ENCODE results near the gene ZCCHC14. TPM values are rescaled to one million over a fixed set of nuclear protein-coding genes. Genes with fewer than 3 reads are reported as not detected.
A peak's percentile ranks its signal among the peaks of the same experiment; 100 is the strongest.

Gene ZCCHC14
- total RNA-seq, 1 experiment from 2014 or later = 27.7 TPM

DNA sequence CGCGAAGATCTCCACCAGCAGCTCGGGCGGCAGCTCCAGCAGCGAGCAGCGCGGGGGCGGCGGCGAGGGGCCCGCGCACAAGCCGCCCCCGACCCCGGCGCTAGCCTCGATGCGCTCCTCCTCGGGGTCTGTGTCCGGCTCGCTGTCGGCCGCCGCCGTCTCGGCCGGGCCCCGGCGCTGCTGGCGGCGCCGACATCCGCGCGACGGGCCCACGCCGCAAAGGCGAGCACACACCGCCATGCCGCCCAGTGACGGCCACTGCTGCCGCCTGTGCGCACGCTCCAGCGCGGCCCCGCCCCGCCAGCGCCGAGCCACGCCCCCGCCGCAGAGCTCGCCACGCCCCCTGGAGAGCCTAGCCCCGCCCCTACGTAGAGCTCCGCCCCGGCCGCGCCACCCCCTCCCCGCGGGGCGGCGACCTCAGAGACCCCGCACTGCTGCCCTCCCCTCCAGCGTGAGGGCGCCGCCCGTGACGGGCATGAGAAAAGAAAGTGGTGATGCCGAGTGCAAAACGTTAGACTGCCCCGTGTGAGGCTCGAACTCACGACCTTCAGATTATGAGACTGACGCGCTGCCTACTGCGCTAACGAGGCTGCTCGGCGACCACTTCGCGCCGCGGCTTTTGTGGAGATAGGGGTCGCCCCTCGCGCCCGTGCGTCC is 109.2 kb downstream of the ZCCHC14 start, which contains the start of gene FBXO31:
FBXO31 (minus strand) TSS at position 272 of the 657 bp plus-strand sequence; CDS start at position 240, 32 bp downstream.
- Histone ChIP-seq H3K27me3 (ENCODE audit: insufficient read depth, low read length) (no peaks in the 10 kb centered on the region), H4K20me1 (ENCODE audit: control insufficient read depth, insufficient read depth, insufficient read length) (no peaks in the 10 kb centered on the region), H2BK12ac (ENCODE audit: insufficient read length, low read depth, low read length) (no peak within 1 kb of the TSS), H3K79me2 (ENCODE audit: insufficient read depth, low read length) (peaks cover 3% of the 10 kb centered on the region; the same call in 1 of the 2 replicates), H2AFZ (ENCODE audit: low read length) (no peak within 1 kb of the TSS), H3K9me3 (ENCODE audit: control insufficient read depth, low read depth, low read length) (no peaks in the 10 kb centered on the region), H4K91ac (ENCODE audit: insufficient read length, low read depth, low read length) (no peak within 1 kb of the TSS), H3K56ac (ENCODE audit: insufficient read length, low read depth, low read length) (no peak within 1 kb of the TSS), H3T11ph (ENCODE audit: low read length) (no peak within 1 kb of the TSS), H2BK120ac (ENCODE audit: low read depth, low read length, poor library complexity, severe bottlenecking) (no peak within 1 kb of the TSS), H3K27ac (ENCODE audit: insufficient read length, low read depth, low read length) (no peak within 1 kb of the TSS), H3K9ac (ENCODE audit: extremely low read depth, insufficient read length, low read length) (peak within 1 kb of the TSS; percentile 52), H3K23ac (ENCODE audit: insufficient read length, low read depth, low read length) (no peak within 1 kb of the TSS), H2BK5ac (ENCODE audit: insufficient read length, low read length) (no peak within 1 kb of the TSS), H4K5ac (ENCODE audit: insufficient read length, low read depth, low read length) (no peak within 1 kb of the TSS), H3K4ac (ENCODE audit: low read depth, low read length) (no peak within 1 kb of the TSS), H4K8ac (replicated peaks; ENCODE audit: insufficient read length, low read depth, low read length) (no peak within 1 kb of the TSS), H2BK20ac (ENCODE audit: low read depth, low read length, poor library complexity, severe bottlenecking) (no peak within 1 kb of the TSS), H3K14ac (ENCODE audit: insufficient read depth, low read length) (peak within 1 kb of the TSS; percentile 90), H3K18ac (ENCODE audit: insufficient read length, low read depth, low read length) (peak within 1 kb of the TSS; percentile 80), H2AK5ac (ENCODE audit: insufficient read length, low read length) (no peak within 1 kb of the TSS), H3K79me1 (ENCODE audit: insufficient read depth, low read depth, low read length, poor library complexity, severe bottlenecking) (peaks cover 3% of the 10 kb centered on the region), H3K4me1 (ENCODE audit: insufficient read depth, low read length) (peaks cover 4% of the 10 kb centered on the region; the same call in 1 of the 2 replicates), H3K23me2 (ENCODE audit: insufficient read length, low read depth, low read length, poor library complexity, severe bottlenecking) (peaks cover 8% of the 10 kb centered on the region), H2BK15ac (ENCODE audit: low read depth, low read length) (no peak within 1 kb of the TSS), H3K4me2 (ENCODE audit: insufficient read depth, insufficient read length, low read length) (peak within 1 kb of the TSS; percentile 47)
- H3K27me3 Mint-ChIP-seq (ENCODE audit: low read depth) = peaks cover 3% of the 10 kb centered on the region
- H3K4me1 Mint-ChIP-seq = peaks cover 27 to 38% of the 10 kb centered on the region in 2 experiments
- WGBS (ENCODE audit: extremely low coverage, insufficient read length, low lambda C conversion rate) = no CpG with 5 or more reads among the region's 92 CpGs
- H3K27ac Mint-ChIP-seq = peak within 1 kb of the TSS; percentile 58 to 68 (median 59); a peak in 2 of 7 replicates
- peaks cover 0 to 3% of the 10 kb centered on the region in 2 experiments; a peak in 2 of 5 replicates for H3K9me3 Mint-ChIP-seq
- DNase-seq = peak; percentile 94
- H3K36me3 Mint-ChIP-seq (ENCODE audit: insufficient read depth in 1 of 3, low read depth in 3 of 3) = peaks cover 6 to 8% (median 7%) of the 10 kb centered on the region in 3 experiments; a peak in 6 of 7 replicates
- TF ChIP-seq, protein P1, sequence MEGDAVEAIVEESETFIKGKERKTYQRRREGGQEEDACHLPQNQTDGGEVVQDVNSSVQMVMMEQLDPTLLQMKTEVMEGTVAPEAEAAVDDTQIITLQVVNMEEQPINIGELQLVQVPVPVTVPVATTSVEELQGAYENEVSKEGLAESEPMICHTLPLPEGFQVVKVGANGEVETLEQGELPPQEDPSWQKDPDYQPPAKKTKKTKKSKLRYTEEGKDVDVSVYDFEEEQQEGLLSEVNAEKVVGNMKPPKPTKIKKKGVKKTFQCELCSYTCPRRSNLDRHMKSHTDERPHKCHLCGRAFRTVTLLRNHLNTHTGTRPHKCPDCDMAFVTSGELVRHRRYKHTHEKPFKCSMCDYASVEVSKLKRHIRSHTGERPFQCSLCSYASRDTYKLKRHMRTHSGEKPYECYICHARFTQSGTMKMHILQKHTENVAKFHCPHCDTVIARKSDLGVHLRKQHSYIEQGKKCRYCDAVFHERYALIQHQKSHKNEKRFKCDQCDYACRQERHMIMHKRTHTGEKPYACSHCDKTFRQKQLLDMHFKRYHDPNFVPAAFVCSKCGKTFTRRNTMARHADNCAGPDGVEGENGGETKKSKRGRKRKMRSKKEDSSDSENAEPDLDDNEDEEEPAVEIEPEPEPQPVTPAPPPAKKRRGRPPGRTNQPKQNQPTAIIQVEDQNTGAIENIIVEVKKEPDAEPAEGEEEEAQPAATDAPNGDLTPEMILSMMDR (conservative IDR thresholded peaks at IDR 0.05) = no peak
- peak within 1 kb of the TSS; percentile 84 to 89 for H3K4me3 Mint-ChIP-seq
